ENCODE data around the gene IL17RE. TPM values are rescaled to one million over a fixed set of nuclear protein-coding genes. Genes with fewer than 3 reads are reported as not detected.

The IL17RE gene
- total and polyA plus RNA-seq, 2 of the 13 experiments (the other 11 are each of a cell fraction or from before 2014, with no cell fraction given), result 14.5 to 24.1 TPM

DNA sequence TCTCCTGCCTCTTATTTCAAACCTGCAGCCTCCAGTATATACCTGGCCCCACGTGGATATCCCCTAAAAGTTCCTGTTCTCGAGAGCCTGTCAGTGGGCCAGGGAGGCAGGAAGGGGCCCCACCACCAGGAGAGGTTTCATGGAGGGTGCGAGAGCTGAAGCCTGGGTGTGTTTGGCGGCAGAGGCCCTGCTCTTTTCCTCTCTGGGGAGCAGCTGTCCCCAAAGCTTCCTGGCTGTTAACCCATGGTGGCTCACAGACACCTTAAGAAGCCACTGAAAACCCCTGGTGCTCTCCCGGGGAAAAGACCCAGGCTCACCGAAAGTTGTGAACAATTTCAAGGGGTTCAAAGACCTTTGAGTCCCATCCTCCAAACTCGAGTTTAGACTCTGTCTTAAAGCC lies 48.5 kb downstream of the IL17RE start:
- Histone ChIP-seq H3K9ac (ENCODE audit: insufficient read depth, low read depth, low read length) (no peak overlapping the region), H3K4me1 (ENCODE audit: insufficient read depth, low read length) (peaks cover 46% of the 10 kb centered on the region), H3K27me3 (ENCODE audit: control insufficient read depth in 1 of 2, insufficient read depth in 2 of 2, low read length in 2 of 2) (no peaks in the 10 kb centered on the region), H3K9me3 (ENCODE audit: low read length) (no peaks in the 10 kb centered on the region), H3K4me3 (replicated peaks in 1 of 3; ENCODE audit: insufficient read depth in 1 of 3, low read depth in 2 of 3, low read length in 3 of 3) (no peak overlapping the region), H3K36me3 (replicated peaks in 1 of 2; ENCODE audit: control insufficient read depth in 1 of 2, insufficient read depth in 2 of 2, low read length in 2 of 2) (no peaks in the 10 kb centered on the region; a peak in 2 of 5 replicates), H3K4me2 (ENCODE audit: low read depth, low read length) (no peak overlapping the region), H2AFZ (ENCODE audit: low read length) (no peak overlapping the region), H4K20me1 (ENCODE audit: insufficient read depth, low read length) (no peaks in the 10 kb centered on the region), H3K27ac (ENCODE audit: extremely low read length, insufficient read depth, low read length) (no peak overlapping the region), H3K79me2 (ENCODE audit: insufficient read depth, low read length) (peaks cover 3% of the 10 kb centered on the region)
- TF ChIP-seq BRCA1 (CRISPR knock-in tag; IDR thresholded peaks at IDR 0.05) (no peak), JARID2 (CRISPR knock-in tag; IDR thresholded peaks at IDR 0.05; ENCODE audit: insufficient replicate concordance) (no peak), TEAD3 (CRISPR knock-in tag; optimal IDR thresholded peaks at IDR 0.05; ENCODE audit: borderline replicate concordance) (no peak), HES4 (CRISPR knock-in tag; IDR thresholded peaks at IDR 0.05; ENCODE audit: borderline replicate concordance) (no peak), ZNF83 (CRISPR knock-in tag; IDR thresholded peaks at IDR 0.05; ENCODE audit: borderline replicate concordance) (no peak), CCAR2 (optimal IDR thresholded peaks at IDR 0.05; ENCODE audit: low read depth, low read length) (no peak), ZBTB3 (CRISPR knock-in tag; IDR thresholded peaks at IDR 0.05; ENCODE audit: borderline replicate concordance, low read depth) (no peak), CBFB (CRISPR knock-in tag; IDR thresholded peaks at IDR 0.05) (no peak), HMG20B (CRISPR knock-in tag; conservative IDR thresholded peaks at IDR 0.05) (no peak), ESRRA (CRISPR knock-in tag; IDR thresholded peaks at IDR 0.05; ENCODE audit: low read depth) (no peak), PHB2 (IDR thresholded peaks at IDR 0.05; ENCODE audit: partially characterized antibody) (no peak), MED1 (CRISPR knock-in tag; IDR thresholded peaks at IDR 0.05) (no peak)
- TF ChIP-seq, protein P1, sequence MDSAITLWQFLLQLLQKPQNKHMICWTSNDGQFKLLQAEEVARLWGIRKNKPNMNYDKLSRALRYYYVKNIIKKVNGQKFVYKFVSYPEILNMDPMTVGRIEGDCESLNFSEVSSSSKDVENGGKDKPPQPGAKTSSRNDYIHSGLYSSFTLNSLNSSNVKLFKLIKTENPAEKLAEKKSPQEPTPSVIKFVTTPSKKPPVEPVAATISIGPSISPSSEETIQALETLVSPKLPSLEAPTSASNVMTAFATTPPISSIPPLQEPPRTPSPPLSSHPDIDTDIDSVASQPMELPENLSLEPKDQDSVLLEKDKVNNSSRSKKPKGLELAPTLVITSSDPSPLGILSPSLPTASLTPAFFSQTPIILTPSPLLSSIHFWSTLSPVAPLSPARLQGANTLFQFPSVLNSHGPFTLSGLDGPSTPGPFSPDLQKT (CRISPR knock-in tag; IDR thresholded peaks at IDR 0.05; ENCODE audit: borderline replicate concordance), result no peak
- TF ChIP-seq, protein P2, sequence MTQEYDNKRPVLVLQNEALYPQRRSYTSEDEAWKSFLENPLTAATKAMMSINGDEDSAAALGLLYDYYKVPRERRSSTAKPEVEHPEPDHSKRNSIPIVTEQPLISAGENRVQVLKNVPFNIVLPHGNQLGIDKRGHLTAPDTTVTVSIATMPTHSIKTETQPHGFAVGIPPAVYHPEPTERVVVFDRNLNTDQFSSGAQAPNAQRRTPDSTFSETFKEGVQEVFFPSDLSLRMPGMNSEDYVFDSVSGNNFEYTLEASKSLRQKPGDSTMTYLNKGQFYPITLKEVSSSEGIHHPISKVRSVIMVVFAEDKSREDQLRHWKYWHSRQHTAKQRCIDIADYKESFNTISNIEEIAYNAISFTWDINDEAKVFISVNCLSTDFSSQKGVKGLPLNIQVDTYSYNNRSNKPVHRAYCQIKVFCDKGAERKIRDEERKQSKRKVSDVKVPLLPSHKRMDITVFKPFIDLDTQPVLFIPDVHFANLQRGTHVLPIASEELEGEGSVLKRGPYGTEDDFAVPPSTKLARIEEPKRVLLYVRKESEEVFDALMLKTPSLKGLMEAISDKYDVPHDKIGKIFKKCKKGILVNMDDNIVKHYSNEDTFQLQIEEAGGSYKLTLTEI (CRISPR knock-in tag; conservative IDR thresholded peaks at IDR 0.05), result no peak
- TF ChIP-seq, protein P3, sequence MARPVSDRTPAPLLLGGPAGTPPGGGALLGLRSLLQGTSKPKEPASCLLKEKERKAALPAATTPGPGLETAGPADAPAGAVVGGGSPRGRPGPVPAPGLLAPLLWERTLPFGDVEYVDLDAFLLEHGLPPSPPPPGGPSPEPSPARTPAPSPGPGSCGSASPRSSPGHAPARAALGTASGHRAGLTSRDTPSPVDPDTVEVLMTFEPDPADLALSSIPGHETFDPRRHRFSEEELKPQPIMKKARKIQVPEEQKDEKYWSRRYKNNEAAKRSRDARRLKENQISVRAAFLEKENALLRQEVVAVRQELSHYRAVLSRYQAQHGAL (CRISPR knock-in tag; IDR thresholded peaks at IDR 0.05; ENCODE audit: not compliant biosample characterization), result no peak
- TF ChIP-seq, protein P4, sequence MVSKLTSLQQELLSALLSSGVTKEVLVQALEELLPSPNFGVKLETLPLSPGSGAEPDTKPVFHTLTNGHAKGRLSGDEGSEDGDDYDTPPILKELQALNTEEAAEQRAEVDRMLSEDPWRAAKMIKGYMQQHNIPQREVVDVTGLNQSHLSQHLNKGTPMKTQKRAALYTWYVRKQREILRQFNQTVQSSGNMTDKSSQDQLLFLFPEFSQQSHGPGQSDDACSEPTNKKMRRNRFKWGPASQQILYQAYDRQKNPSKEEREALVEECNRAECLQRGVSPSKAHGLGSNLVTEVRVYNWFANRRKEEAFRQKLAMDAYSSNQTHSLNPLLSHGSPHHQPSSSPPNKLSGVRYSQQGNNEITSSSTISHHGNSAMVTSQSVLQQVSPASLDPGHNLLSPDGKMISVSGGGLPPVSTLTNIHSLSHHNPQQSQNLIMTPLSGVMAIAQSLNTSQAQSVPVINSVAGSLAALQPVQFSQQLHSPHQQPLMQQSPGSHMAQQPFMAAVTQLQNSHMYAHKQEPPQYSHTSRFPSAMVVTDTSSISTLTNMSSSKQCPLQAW (CRISPR knock-in tag; IDR thresholded peaks at IDR 0.05), result no peak
- WGBS (ENCODE audit: low lambda C conversion rate), result 82% methylated on average over 7 of the region's 7 CpGs
- ChIA-PET POLR2A (no interaction called here), CTCF (ENCODE audit: low intra/inter-chr PET ratio, low total read pairs) (no interaction called here)
- DNase-seq (ENCODE audit: low spot score) (no peak), ATAC-seq (no peak), FAIRE-seq (no peak)
- intact Hi-C loops (cut with micrococcal nuclease; ENCODE audit: unreplicated experiment) (no loop called here), in situ Hi-C loops (cut with HindIII; ENCODE audit: extremely low pct_ligation_motif_present, low pct_unique_long_range_greater_than_20kb) (no loop called here)
- BruUV-seq (replicated peaks), result no TSS peak

All from HepG2 (cell line).